GM21717 (cell line): ENCODE data around the gene SLC25A25.

Experiments
- ATAC-seq: cut with Tn5 transposase; IDR thresholded peaks from one replicate; pipeline ENCODE4 v1.9.1; 2021; ENCODE audit warnings: mild to moderate bottlenecking, moderate library complexity; ENCODE audit not compliant: unreplicated experiment

Gene SLC25A25

DNA sequence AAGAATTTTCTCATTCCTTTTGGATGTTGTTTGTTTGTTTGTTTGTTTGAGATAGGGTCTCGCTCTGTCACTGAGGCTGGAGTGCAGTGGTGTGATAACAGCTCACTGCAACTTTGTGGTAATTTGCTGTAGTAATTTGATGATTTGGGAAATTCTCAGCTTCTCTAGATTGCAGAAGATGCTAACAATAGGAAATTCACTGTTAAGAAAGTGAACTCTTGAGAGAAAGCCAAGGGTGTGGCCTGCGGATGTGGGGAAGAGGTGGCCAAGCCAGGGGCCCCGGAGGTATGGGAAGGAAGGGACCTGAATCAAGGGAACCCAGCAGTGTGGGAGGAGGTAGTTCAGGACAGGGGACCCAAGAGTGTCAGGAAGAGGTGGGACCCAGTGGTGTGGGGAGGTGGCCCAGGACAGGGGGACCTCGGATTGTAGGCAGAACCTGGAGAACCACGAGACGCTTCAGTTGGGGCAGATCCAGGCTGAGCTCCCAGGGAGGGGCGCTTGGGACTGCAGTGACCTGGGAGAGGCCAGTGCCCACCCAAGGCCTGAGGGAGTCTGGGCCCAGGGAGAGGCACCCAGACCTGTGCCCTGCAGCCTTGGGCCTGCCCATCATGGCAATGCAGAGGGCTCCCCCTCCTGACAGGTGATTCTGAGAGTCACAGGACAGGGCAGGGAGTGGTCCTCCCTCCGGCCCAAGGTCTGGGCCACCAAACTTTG lies 75.7 kb downstream of the SLC25A25 start:
- no peak for ATAC-seq

DNA sequence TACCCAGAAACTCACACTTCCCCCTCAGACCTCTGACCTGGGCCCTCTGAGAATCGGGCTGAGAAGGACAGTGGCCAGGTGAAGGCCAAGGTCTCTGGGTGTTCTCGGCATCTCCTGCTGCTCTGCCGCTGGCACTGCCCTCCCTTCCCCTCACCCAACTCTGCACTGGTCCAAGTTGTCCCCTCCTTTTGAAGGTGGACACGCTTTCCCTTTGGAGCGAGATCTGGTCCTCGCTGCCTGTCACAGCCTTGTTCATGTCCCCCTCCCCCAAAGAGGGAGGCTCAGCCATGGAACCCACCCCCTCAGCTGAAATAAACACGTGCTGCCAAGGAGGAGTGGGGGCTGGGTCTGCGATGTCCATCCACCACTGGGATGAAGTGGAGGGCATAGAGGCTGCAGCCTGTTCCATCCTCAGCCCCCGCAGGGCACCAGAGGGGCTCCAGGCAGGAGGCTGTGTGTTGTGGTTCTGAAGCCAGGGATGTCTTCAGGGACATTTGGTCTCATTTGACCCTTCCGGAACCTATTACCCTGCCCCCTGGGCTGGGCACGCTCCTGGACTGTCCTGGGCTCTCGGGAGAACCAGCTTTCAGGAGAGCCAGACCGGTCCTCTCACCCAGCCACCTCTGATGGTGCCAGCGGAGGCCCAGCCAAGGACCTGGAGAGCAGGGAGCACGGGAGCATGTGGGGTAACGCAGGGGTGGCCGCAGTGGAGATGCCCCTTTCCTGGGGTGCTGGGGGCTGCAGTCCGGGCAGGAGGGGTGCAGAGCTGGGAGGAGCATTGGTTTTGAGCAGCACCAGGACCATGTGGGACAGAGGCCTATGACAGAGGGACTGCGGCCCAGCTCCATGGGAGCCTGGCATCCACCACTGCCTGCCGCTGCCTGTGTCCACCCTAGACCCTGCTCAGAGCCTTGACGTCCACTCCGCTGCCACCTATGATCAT lies 76.5 kb downstream of the SLC25A25 start:
- ATAC-seq: no peak

DNA sequence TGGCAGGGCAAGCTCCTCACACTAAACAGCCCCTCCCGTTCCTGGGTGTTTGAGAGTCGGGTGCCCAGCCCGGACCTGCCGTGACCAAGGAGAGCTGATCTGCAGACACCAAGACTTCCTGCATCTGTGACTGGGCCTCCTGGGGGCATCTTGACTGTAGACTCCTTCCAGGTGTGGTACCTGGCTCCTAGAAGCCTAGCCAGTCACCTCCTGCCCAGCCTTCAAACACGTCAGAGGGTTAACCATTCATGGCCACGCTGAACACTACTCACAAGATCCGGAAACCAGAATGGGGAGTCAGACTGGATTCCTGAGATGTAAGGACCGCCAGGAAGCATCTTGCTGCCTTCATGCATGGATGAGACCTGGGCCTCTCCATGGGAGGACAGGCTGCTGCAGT lies 77.5 kb downstream of the SLC25A25 start:
- ATAC-seq: no peak

DNA sequence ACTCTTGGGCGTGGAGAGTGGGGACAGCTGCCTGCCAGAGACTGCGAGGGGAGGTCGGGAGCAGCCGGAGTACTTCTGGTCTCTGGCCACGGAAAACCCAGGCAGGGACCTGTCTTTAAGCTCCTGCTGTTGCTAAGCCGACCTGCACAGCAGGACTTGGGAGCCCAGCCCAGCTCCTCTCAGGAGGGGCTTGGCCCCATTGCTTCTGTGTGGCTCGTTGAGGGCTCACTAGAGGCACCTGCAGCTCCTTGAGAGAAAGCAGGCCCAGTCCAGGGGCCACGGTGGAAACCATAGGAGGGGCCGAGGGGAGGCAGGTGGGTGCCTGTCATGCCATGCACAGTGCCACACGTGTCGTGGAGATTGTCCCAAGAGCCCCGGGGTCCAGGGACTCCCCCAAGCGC lies 77.9 kb downstream of the SLC25A25 start:
- no peak for ATAC-seq

DNA sequence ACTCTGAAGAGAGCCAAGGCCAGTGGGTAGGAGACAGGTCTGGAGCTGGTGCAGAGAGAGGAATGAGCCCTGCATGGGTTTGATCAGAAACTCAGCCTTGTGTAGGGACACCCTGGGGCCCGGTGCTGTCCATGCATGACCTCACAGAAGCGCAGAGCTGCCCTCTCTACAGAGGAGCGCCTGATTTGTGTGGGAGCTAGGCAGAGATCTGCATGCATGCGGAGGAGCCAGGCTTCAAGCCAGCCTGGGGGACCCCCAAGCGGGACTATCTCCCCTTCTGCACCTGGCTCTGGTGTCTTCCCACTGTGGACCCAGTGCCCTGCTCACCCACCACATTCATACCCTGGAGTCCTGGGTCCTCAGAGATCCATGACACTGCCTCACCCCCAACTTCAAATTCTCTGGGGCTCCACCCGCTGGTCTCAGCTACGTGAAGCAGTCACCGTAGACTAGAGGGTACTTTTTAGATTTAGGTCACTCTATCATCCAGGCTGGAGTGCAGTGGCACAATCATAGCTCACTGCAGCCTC lies 78.6 kb downstream of the SLC25A25 start:
- ATAC-seq: no peak

DNA sequence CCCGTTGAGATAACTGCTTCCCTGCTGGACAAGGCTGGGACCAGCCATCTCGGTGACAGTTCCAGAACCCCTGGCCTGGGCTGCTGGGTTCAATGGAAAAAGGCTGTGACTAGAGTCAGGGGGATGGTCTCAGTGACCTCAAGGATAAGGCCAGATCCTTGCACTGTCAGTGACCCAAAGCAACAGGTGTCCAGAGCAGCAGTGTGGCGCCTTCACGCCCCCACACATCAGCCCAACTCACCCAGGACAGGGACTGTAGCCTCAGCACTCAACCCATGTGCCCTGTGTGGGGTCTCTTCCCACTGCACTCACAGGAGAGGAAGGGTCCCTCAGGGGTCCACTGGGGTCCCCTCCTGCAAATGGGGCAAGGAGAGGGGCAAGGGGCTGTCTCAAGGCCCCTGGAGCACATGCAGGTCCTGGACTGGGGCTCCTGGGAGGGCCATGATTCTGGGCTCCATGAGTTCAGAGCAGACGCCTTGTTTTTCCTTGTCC lies 80.5 kb downstream of the SLC25A25 start:
- no peak for ATAC-seq

DNA sequence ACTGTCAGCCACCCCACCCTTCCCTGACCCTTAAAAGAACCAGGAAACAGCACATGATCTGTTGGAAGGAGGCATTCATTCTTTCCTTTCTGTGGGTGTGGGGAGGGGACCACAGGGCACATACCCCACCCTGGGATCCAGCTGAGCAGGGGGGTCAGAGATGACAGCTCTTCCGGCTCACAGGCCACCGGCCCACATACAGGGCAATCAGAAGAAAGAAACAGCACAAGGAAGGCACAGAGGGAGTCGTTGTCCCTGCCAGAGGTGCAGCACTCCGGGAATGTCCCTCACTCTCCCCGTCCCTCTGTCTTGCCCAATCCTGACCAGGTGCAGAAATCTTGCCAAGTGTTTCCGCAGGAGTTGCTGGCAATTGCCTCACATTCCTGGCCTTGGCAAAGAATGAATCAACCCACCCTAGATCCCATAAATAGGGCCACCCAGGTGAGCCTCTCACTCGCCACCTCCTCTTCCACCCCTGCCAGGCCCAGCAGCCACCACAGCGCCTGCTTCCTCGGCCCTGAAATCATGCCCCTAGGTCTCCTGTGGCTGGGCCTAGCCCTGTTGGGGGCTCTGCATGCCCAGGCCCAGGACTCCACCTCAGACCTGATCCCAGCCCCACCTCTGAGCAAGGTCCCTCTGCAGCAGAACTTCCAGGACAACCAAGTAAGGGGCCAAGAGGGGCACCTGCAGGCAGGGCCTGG lies 81.1 kb downstream of the SLC25A25 start, which contains the start of gene LCN2:
LCN2 (plus strand) TSS at position 453 of the 701 bp plus-strand sequence; CDS start at position 526, 73 bp downstream.
- no peak for ATAC-seq

DNA sequence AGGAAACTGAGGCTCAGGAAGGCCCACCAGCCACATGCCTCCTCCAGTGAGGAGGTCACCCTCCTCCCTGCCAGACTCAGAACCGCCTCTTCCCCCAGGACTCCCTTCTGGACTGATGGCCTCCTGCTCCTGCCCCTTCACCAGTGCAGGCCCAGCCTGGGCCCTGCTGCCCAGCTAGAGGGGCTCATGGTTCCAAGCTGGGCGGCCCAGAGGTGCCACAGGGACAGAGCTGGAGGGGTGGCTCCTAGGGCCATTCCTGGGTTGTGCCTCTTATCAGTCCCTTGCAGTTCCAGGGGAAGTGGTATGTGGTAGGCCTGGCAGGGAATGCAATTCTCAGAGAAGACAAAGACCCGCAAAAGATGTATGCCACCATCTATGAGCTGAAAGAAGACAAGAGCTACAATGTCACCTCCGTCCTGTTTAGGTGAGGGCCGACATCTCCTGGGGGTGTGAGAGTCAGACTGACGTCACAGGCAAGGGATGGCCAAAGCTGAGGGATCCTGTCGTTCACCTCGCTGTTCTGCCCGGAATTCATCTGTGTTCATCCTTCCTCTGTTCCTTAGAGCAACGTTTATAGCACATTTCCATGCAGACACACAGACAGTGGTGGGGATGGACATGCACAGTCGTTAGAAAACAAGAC lies 82.0 kb downstream of the SLC25A25 start:
- no peak for ATAC-seq

DNA sequence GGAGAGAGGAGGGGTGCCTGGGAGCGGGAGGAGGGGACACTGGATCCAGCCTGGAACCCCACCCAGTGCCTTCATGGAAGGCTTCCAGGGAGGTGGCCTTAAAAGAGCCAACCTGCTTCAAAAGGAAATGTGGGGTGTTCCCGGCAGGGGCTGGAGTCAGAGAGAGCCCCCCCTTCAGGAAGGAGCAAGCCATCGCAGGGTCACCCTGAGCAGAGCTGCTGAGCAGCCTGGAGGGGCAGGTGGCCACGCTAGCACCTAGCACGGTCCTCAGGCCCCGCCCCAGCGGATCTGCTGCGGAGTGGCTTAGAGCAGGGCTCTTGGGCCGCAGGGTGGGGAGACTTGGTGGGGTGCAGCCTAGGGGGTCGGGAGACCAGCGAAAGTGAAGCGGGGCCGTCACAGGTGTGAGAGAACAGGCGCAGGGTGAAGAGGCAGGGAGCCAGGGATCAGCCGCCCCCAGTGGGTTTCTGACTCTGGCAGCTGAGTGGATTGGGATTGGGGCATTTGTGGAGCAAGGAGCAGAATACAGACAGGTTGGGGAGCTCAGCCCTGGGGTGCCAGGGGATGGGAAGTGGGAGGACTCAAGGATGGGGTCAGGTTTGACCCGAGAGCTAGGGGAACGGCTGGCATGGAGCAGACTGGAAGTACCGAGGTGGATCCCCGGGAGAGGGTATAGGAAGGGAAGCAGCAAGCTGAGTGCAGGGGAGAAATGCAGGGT lies 82.7 kb downstream of the SLC25A25 start:
- ATAC-seq: no peak

DNA sequence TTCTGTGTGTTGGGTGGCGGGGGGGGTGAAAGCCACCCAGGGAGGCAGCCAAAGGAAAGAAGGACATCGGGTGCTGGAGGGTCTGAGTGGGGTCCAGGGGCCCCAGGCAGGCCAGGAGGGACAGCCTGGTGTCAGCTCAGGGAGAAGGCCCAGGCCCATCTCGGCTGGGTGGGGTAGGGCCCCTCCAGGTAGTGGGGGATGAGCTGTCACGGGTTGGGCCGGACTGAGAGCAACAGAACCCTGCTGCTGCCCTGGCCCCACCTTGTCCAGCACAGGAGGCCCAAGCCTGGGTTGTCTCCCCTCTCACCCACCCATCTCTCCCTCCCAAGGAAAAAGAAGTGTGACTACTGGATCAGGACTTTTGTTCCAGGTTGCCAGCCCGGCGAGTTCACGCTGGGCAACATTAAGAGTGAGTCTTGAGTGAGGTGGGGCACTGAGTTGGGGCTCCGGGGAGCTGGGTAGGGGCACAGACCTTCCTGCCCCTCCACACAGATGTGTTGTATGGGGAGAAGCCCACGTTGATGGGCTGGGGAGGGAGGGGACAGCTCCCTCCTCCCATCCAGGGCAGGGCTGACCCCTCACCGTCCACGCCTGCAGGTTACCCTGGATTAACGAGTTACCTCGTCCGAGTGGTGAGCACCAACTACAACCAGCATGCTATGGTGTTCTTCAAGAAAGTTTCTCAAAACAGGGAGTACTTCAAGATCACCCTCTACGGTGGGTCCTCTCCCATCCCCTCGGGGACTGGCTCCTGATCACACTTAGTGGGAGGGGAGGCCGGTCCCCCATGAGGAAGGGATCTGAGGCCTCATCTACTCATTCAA lies 83.5 kb downstream of the SLC25A25 start:
- no peak for ATAC-seq

DNA sequence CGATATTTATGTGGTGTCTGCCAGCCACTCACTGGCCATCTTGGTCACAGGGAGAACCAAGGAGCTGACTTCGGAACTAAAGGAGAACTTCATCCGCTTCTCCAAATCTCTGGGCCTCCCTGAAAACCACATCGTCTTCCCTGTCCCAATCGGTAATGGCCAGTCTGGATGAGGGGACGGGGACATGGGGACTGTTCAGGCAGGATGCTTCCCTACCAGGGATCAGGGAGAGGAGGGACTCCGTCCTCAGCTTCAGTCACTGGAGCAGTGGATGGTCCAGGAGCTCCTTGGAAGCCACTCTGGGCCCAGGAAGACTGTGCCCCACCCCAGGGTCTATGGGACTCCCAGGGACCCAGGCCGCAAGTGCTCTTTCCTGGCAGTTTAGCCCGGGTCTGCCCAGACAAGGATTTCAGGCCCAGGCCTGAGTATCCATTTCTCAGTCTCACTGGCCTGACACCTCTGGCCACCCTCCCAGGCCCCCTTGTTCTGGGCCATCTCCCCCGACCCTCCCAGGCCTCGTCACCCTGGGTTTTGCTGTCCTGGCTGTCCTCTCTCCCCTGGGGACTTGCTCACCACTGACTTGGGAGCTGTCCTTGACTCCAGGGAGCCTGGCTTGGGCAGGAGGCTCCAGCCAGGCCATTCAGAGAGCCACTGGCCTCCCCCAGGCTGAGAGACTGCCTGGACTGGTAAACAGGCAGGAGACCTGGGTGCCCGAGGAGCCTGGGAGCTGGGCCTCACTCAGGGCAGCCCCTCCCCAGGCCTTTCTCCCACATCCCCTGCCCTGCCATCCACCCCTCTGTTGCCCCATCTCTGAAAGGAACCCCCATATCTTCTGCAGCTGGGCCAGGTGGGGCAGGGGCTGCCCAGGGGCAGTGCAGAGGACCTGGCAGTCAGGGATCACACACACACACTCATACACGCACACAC lies 84.4 kb downstream of the SLC25A25 start:
- ATAC-seq: no peak

DNA sequence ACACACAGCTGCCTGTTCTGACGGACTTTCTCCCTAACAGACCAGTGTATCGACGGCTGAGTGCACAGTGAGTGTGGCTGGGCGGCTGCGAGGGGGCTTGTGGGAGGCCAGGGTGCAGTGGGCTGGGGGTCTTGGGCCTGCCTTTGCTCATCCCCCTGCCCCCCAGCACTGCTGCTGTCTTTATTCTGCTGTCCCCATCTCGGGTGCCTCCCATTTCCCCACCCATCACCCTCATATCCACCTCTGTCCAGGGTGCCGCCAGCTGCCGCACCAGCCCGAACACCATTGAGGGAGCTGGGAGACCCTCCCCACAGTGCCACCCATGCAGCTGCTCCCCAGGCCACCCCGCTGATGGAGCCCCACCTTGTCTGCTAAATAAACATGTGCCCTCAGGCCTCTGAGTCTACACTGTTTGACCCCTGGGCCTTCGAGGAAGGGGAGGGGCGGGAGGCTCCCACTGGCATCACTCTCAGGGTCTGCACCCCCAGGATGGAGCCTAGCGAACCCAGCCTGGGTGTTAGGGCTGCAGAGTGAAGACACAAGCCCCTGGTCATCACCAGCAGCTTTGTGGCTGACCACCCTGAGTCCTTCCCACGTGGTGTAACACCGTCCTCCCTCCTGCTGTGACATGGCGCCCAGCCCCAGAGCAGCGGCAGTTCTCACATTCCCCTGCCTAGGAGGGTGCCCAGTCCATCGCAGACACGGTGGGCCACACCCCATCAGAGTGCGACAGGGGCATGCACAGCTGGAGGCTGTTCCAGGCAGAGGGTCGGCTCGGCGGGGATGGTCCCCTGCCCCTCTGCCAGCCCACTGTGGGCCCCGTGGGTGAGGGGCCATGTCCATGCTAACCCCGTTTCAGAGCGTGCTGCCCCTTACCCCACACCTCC lies 85.3 kb downstream of the SLC25A25 start:
- no peak for ATAC-seq

DNA sequence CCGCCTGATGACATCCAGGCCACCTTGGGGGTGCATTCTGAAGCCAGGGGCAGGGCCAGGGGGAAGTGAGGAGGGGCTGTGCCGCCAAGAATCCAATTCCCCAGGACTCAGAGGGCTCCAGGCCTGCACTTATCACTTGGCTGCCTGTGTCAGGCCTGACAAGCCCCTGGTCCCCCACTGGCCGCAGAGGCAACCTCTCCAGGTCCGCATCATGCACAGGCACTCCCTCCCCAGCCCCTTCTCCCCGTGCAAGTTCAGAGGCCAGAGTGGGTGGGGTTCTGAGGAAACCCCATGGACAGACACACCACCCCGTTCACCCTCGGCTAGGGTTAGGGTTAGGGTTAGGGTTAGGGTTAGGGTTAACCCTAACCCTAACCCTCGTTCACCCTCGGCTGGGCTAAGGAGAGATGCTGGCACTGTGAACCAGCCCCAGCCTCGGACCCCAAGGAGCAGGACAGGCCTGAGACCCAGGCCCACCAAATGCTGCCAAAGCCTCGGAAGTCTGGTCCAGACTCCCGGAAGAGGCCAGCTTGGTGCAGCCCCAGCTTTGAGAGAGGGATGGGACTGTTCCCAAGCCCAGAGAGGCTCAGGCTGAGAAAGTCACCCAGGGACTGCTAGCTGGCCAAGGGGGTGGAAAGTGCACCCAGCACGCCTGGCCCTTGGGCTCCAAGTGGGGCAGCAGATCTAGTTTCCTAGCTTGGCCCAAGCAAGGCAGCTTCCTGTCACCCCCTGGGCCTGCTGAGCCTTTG lies 86.1 kb downstream of the SLC25A25 start:
- no peak for ATAC-seq

DNA sequence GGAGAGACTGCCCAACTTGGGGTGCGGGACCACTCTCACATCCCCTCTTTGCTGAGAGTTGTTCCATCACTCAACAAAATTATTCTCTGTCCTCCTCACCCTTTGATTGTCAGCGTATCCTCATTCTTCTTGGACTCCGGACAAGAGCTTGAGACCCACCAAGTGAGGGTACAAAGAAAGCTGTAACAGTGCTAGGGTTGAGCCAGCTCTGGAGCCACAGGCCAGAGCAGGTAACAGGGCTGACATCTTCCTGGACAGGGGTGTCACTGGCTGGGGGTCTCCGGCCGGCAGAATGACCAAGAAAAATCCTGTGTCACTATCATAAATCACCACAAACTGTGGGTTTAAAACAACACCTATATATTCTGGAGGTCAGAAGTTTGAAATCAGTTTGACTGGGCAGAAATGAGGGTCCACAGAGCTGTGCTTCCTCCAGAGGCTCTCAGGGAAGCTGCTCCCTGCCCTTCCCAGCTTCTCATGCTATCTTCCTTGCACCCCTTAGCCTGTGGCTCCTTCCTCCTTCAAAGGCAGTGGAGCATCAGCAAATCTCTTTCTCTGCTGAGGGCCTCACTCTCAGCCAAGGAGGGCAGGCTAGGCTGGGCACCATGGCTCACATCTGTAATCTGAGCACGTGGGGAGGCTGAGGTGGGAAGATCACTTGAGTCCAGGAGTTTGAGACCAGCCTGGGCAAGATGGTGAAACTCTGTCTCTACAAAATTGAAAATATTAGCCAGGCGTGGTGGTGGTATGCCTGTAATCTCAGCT lies 87.9 kb downstream of the SLC25A25 start:
- no peak for ATAC-seq
